Stimulated activated CD4-positive, alpha-beta T cell treated with anti-CD3 and anti-CD28 coated beads, Interleukin-4, amount 100 ng/mL, for 4 hours (primary cell): ENCODE data around the gene OR5B21.

ENCODE experiments used
- DNase-seq, 2 experiments: peaks; one replicate each; pipeline ENCODE4 v3.0.0-alpha.2; 2020

The OR5B21 gene

GRCh38 chr11:58490827-58491226 lies 17.1 kb downstream of the OR5B21 start:
- DNase-seq = no peak

GRCh38 chr11:58487170-58487569 lies 20.7 kb downstream of the OR5B21 start:
- no peak for DNase-seq

- DNase-seq = no peak
These were observed 21.9 kb downstream of the OR5B21 start for GRCh38 chr11:58485961-58486360.

- DNase-seq = no peak
These were observed 36.0 kb downstream of the OR5B21 start for GRCh38 chr11:58471892-58472291.

GRCh38 chr11:58466293-58466692 lies 41.6 kb downstream of the OR5B21 start:
- no peak for DNase-seq

- DNase-seq = no peak
These were observed 42.2 kb downstream of the OR5B21 start for GRCh38 chr11:58465690-58466089.
